ENCODE data around the gene CIB4.
"Not testable (repeated sequence)": the region's sequence is repeated elsewhere in the genome, so short reads cannot be mapped to it uniquely, and the experiment has no call there.

Gene CIB4

GRCh38 chr2:26665296-26665695 is 24.1 kb upstream of the CIB4 start:
- not testable (repeated sequence) for DNase-seq

- no peak for DNase-seq
These were observed 19.3 kb upstream of the CIB4 start for GRCh38 chr2:26660363-26660962.

- no peak for DNase-seq
These were observed 17.7 kb upstream of the CIB4 start for GRCh38 chr2:26658691-26659346.

- no peak for DNase-seq
These were observed 16.1 kb upstream of the CIB4 start for GRCh38 chr2:26657265-26657664.

GRCh38 chr2:26655611-26656195 is 14.5 kb upstream of the CIB4 start:
- DNase-seq, result no peak

GRCh38 chr2:26655120-26655519 is 14.0 kb upstream of the CIB4 start:
- not testable (repeated sequence) for DNase-seq

- DNase-seq, result no peak
These were observed 12.8 kb upstream of the CIB4 start for GRCh38 chr2:26654061-26654340.

- no peak for DNase-seq
These were observed 12.3 kb upstream of the CIB4 start for GRCh38 chr2:26653207-26654060.

- no peak for DNase-seq
These were observed 11.3 kb upstream of the CIB4 start for GRCh38 chr2:26652361-26653041.

- DNase-seq, result no peak
These were observed 10.6 kb upstream of the CIB4 start for GRCh38 chr2:26651799-26652198.

GRCh38 chr2:26651470-26651771 is 10.3 kb upstream of the CIB4 start:
- DNase-seq, result no peak

GRCh38 chr2:26650713-26651469 is 9.7 kb upstream of the CIB4 start:
- DNase-seq, result no peak

- no peak for DNase-seq
These were observed 9.0 kb upstream of the CIB4 start for GRCh38 chr2:26649992-26650712.

GRCh38 chr2:26649322-26649721 is 8.2 kb upstream of the CIB4 start:
- DNase-seq, result peak; percentile 52

- no peak for DNase-seq
These were observed 7.3 kb upstream of the CIB4 start for GRCh38 chr2:26648516-26648915.

- DNase-seq, result no peak
These were observed 6.8 kb upstream of the CIB4 start for GRCh38 chr2:26647981-26648380.

GRCh38 chr2:26646986-26647672 is 6.0 kb upstream of the CIB4 start:
- no peak for DNase-seq

- DNase-seq, result no peak
These were observed 4.6 kb upstream of the CIB4 start for GRCh38 chr2:26645762-26646161.

GRCh38 chr2:26644188-26644835 is 3.1 kb upstream of the CIB4 start:
- DNase-seq, result no peak

- no peak for DNase-seq
These were observed 1.3 kb upstream of the CIB4 start for GRCh38 chr2:26642429-26642828.

GRCh38 chr2:26640331-26640745 is 828 bp downstream of the CIB4 start:
- DNase-seq, result no peak
